ENCODE results near the gene ATP5F1E.

ATP5F1E gene

DNA sequence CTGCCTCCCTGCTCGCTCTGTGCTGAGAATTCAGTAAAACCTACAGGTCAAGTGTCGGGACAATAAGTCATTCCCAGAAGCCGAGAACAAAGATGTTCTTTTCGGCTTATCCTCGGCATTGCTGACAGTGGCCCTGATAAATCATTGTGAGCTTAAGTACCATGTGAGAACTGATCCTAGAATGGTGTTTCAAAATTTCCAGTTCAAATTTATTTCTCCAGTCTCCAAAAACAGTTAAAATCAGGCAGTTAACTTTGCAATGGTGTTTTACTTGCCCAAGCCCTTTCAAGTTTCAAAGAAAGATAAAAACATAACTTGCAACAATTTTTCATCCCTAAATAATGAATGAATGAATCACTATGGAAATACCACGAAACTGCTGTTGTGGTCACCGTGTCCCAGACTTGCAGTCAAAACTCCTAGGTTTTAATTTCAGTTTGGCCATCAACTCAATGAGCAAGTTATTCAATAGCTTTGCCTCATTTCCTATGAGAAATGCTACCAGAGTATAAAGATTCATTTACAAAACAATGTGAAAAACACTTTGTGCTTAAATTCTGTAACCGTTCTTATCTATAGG is 4.3 kb downstream of the ATP5F1E start:
- DNase-seq (ENCODE audit: low spot score) = no peak
- TF ChIP-seq, protein P1, sequence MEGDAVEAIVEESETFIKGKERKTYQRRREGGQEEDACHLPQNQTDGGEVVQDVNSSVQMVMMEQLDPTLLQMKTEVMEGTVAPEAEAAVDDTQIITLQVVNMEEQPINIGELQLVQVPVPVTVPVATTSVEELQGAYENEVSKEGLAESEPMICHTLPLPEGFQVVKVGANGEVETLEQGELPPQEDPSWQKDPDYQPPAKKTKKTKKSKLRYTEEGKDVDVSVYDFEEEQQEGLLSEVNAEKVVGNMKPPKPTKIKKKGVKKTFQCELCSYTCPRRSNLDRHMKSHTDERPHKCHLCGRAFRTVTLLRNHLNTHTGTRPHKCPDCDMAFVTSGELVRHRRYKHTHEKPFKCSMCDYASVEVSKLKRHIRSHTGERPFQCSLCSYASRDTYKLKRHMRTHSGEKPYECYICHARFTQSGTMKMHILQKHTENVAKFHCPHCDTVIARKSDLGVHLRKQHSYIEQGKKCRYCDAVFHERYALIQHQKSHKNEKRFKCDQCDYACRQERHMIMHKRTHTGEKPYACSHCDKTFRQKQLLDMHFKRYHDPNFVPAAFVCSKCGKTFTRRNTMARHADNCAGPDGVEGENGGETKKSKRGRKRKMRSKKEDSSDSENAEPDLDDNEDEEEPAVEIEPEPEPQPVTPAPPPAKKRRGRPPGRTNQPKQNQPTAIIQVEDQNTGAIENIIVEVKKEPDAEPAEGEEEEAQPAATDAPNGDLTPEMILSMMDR (IDR thresholded peaks at IDR 0.05; ENCODE audit: extremely low read depth, missing control alignments) = no peak

GRCh38 chr20:59026904-59027740 is 5.0 kb downstream of the ATP5F1E start:
- TF ChIP-seq, protein P1 (IDR thresholded peaks at IDR 0.05; ENCODE audit: extremely low read depth, missing control alignments) = no peak
- no peak for DNase-seq (ENCODE audit: low spot score)

GRCh38 chr20:59025511-59025910 is 6.6 kb downstream of the ATP5F1E start:
- TF ChIP-seq, protein P1 (IDR thresholded peaks at IDR 0.05; ENCODE audit: extremely low read depth, missing control alignments) = no peak

GRCh38 chr20:59025086-59025485 is 7.0 kb downstream of the ATP5F1E start:
- TF ChIP-seq, protein P1 (IDR thresholded peaks at IDR 0.05; ENCODE audit: extremely low read depth, missing control alignments) = no peak
- DNase-seq (ENCODE audit: low spot score) = no peak

More at GRCh38 chr20:59025511-59025910, 6.6 kb downstream of the ATP5F1E start:
- no peak for DNase-seq (ENCODE audit: low spot score)

GRCh38 chr20:59024111-59024530 is 8.0 kb downstream of the ATP5F1E start:
- no peak for DNase-seq (ENCODE audit: low spot score)
- TF ChIP-seq, protein P1 (IDR thresholded peaks at IDR 0.05; ENCODE audit: extremely low read depth, missing control alignments) = no peak

- DNase-seq (ENCODE audit: low spot score) = no peak
- TF ChIP-seq, protein P1 (IDR thresholded peaks at IDR 0.05; ENCODE audit: extremely low read depth, missing control alignments) = no peak
Measured at GRCh38 chr20:59023616-59024015, 8.5 kb downstream of the ATP5F1E start.

GRCh38 chr20:59022754-59023153 is 9.4 kb downstream of the ATP5F1E start:
- no peak for DNase-seq (ENCODE audit: low spot score)
- TF ChIP-seq, protein P1 (IDR thresholded peaks at IDR 0.05; ENCODE audit: extremely low read depth, missing control alignments) = no peak

All from GM20000 (cell line).